HT1080 (cell line): ENCODE results near the gene FKBP3. TPM values are rescaled to one million over a fixed set of nuclear protein-coding genes. Genes with fewer than 3 reads are reported as not detected.

Experiments
- small RNA-seq: library from RNA; depleted of rRNA; stranded (forward); fragments of <200 nt; gene quantifications from one replicate; pipeline ENCODE3, GENCODE V24; 2014
- total RNA-seq: library from RNA; depleted of rRNA; stranded (reverse); fragments of >200 nt; shearing (Covaris generic); gene quantifications from 2 replicates; pipeline ENCODE4 v1.2.3, GENCODE V29; 2014; rRNA removed

Gene FKBP3
- total RNA-seq, 1 experiment from 2014 or later: 91.9 TPM

Small RNAs within 50 kb of the gene (small RNA-seq; reads per million reads assigned to genes)
- gene RF00151: 0.61 reads per million, percentile 61 among the genes with 10 or more reads in this experiment
- 2,466 reads per million, percentile 99 among the genes with 10 or more reads in this experiment for gene SNORD127

Other genes starting within 250 kb of the FKBP3 start
- 2.0 and 2.1 TPM in 2 replicates for gene KLHL28, start 172.5 kb downstream of the FKBP3 start, total RNA-seq
- 4.6 and 5.6 TPM in 2 replicates for gene TOGARAM1, start 172.3 kb downstream of the FKBP3 start, total RNA-seq
- gene PRPF39, start 50.4 kb downstream of the FKBP3 start, total RNA-seq: 22.8 and 26.8 TPM in 2 replicates
- gene FANCM, start 1.4 kb upstream of the FKBP3 start, total RNA-seq: 9.5 and 11.3 TPM in 2 replicates
- 42.8 and 49.2 TPM in 2 replicates for gene MIS18BP1, start 118.7 kb upstream of the FKBP3 start, total RNA-seq